Loucy (cell line): ENCODE data around the gene TBC1D24.

Experiments used
- EZH2phosphoT487 ChIP-seq: fragments of 200-600 bp; IDR thresholded peaks from 2 replicates; pipeline ENCODE4 v1.6.1; 2018; ENCODE audit warnings: antibody characterized with exemption, mild to moderate bottlenecking, moderate library complexity, borderline replicate concordance
- TF ChIP-seq, protein P1 (sequence below): fragments of 200-600 bp; sonication (generic); conservative IDR thresholded peaks from 2 replicates; pipeline ENCODE4 v1.5.1; 2014; ENCODE audit warnings: mild to moderate bottlenecking, antibody characterized with exemption, low read length

DNA sequence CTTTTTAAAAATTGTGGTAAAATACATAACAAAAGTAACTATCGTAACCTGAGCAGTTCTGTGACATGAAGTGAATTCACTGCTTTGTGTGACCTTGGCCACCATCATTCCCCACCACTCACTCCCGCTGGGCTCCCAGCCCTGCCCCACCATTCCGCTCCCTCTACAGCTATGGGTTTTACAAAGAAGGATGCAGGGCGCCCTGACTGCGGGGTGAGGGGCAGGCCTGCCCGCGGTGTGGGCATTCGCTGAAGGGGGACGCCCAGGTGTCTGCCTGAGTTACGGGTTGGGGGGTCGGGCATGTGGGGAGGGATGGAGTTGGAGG lies 56.4 kb downstream of the TBC1D24 start, which contains the start of gene CEMP1:
- TF ChIP-seq, protein P1, sequence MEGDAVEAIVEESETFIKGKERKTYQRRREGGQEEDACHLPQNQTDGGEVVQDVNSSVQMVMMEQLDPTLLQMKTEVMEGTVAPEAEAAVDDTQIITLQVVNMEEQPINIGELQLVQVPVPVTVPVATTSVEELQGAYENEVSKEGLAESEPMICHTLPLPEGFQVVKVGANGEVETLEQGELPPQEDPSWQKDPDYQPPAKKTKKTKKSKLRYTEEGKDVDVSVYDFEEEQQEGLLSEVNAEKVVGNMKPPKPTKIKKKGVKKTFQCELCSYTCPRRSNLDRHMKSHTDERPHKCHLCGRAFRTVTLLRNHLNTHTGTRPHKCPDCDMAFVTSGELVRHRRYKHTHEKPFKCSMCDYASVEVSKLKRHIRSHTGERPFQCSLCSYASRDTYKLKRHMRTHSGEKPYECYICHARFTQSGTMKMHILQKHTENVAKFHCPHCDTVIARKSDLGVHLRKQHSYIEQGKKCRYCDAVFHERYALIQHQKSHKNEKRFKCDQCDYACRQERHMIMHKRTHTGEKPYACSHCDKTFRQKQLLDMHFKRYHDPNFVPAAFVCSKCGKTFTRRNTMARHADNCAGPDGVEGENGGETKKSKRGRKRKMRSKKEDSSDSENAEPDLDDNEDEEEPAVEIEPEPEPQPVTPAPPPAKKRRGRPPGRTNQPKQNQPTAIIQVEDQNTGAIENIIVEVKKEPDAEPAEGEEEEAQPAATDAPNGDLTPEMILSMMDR, result no peak
- TF ChIP-seq EZH2phosphoT487, result no peak
